GM23338 (cell line): ENCODE results near the gene CIB4. TPM values are rescaled to one million over a fixed set of nuclear protein-coding genes. Genes with fewer than 3 reads are reported as not detected.

Experiments
- ATAC-seq: fragments of 200-7000 bp; cut with Tn5 transposase; 3 replicates; pipeline ENCODE4 v1.9.1; 2020
- DNase-seq: peaks from one replicate; pipeline ENCODE4 v3.0.0-alpha.2; 2015; ENCODE audit warnings: low spot score
- H2AFZ ChIP-seq: fragments of 200-600 bp; sonication (generic); 2 replicates; pipeline ENCODE4 v1.8.0; 2016; ENCODE audit warnings: antibody characterized with exemption, mild to moderate bottlenecking, moderate library complexity
- H3F3A ChIP-seq: fragments of 200-600 bp; sonication (generic); replicated peaks from 2 replicates; pipeline ENCODE4 v1.8.0; 2017; ENCODE audit warnings: antibody characterized with exemption, mixed run types, low read depth
- H3K27ac ChIP-seq: fragments of 200-600 bp; sonication (generic); 2 replicates; pipeline ENCODE4 v1.6.1; 2016; ENCODE audit warnings: low read depth
- H3K27me3 ChIP-seq: fragments of 200-600 bp; sonication (generic); 2 replicates; pipeline ENCODE4 v1.8.0; 2016; ENCODE audit warnings: mild to moderate bottlenecking, mixed run types, moderate library complexity; ENCODE audit not compliant: insufficient read depth
- H3K36me3 ChIP-seq: fragments of 200-600 bp; sonication (generic); 2 replicates; pipeline ENCODE4 v1.8.0; 2016; ENCODE audit warnings: mild to moderate bottlenecking; ENCODE audit not compliant: insufficient read depth
- H3K4me1 ChIP-seq: fragments of 200-600 bp; sonication (generic); 2 replicates; pipeline ENCODE4 v1.8.0; 2016; ENCODE audit warnings: mild to moderate bottlenecking, moderate library complexity; ENCODE audit not compliant: insufficient read depth
- H3K4me2 ChIP-seq: fragments of 200-600 bp; sonication (generic); 2 replicates; pipeline ENCODE4 v1.7.1; 2017; ENCODE audit warnings: mixed run types
- H3K4me3 ChIP-seq: fragments of 200-600 bp; sonication (generic); 2 replicates; pipeline ENCODE4 v1.6.1; 2016; ENCODE audit warnings: mixed run types
- H3K79me2 ChIP-seq: fragments of 200-600 bp; sonication (generic); replicated peaks from 2 replicates; pipeline ENCODE4 v1.8.0; 2017; ENCODE audit warnings: mild to moderate bottlenecking; ENCODE audit not compliant: insufficient read depth
- H3K9me2 ChIP-seq: fragments of 200-600 bp; sonication (generic); 2 replicates; pipeline ENCODE4 v1.8.0; 2017; ENCODE audit not compliant: insufficient read depth
- H4K20me1 ChIP-seq: fragments of 200-600 bp; sonication (generic); replicated peaks from 2 replicates; pipeline ENCODE4 v1.8.0; 2017; ENCODE audit warnings: mild to moderate bottlenecking; ENCODE audit not compliant: insufficient read depth
- H3K27ac Mint-ChIP-seq: 2 replicates; pipeline ENCODE4 v1.8.0; 2020; ENCODE audit warnings: inconsistent platforms, mild to moderate bottlenecking, moderate library complexity, mixed read lengths
- H3K27me3 Mint-ChIP-seq: 3 replicates; pipeline ENCODE4 v1.8.0; 2022; ENCODE audit warnings: low read depth, mild to moderate bottlenecking, moderate library complexity, mixed read lengths, inconsistent platforms; ENCODE audit not compliant: insufficient read depth, poor library complexity
- H3K36me3 Mint-ChIP-seq: 3 replicates; pipeline ENCODE4 v1.8.0; 2021; ENCODE audit warnings: low read depth, mild to moderate bottlenecking, inconsistent platforms, moderate library complexity, mixed read lengths
- H3K4me1 Mint-ChIP-seq: 3 replicates; pipeline ENCODE4 v1.8.0; 2020; ENCODE audit warnings: mild to moderate bottlenecking, inconsistent platforms, mixed read lengths
- H3K4me3 Mint-ChIP-seq: 3 replicates; pipeline ENCODE4 v1.8.0; 2021; ENCODE audit warnings: moderate library complexity, mild to moderate bottlenecking, inconsistent platforms, mixed read lengths
- H3K9me3 Mint-ChIP-seq: 3 replicates; pipeline ENCODE4 v1.8.0; 2020; ENCODE audit warnings: moderate library complexity, mild to moderate bottlenecking, inconsistent platforms, mixed read lengths
- CREB1 ChIP-seq: fragments of 250-450 bp; sonication (Bioruptor Pico); IDR thresholded peaks from 2 replicates; pipeline ENCODE4 v1.5.0; 2020; ENCODE audit warnings: low read depth, mild to moderate bottlenecking, moderate library complexity
- CTCF ChIP-seq, 2 experiments: fragments of 200-600 bp in 1 of 2; sonication (generic) in 1 of 2; conservative IDR thresholded peaks; 2 replicates each; pipeline versions ENCODE4 v1.5.1 to v1.6.1; 2016 to 2017; ENCODE audit warnings: antibody characterized with exemption in 2 of 2, low read depth in 2 of 2, mild to moderate bottlenecking in 2 of 2, moderate library complexity in 1 of 2
- ETS1 ChIP-seq: IDR thresholded peaks from 2 replicates; pipeline ENCODE4 v1.6.1; 2016; ENCODE audit warnings: antibody characterized with exemption
- EZH2 ChIP-seq: fragments of 200-600 bp; sonication (generic); IDR thresholded peaks from one replicate; pipeline ENCODE4 v1.8.0; 2017; ENCODE audit warnings: antibody characterized with exemption, mild to moderate bottlenecking, low read depth; ENCODE audit not compliant: unreplicated experiment
- EZH2phosphoT487 ChIP-seq: fragments of 200-600 bp; sonication (generic); IDR thresholded peaks from one replicate; pipeline ENCODE4 v1.8.1; 2018; ENCODE audit warnings: antibody characterized with exemption; ENCODE audit not compliant: unreplicated experiment
- JUNB ChIP-seq: IDR thresholded peaks from one replicate; pipeline ENCODE4 v1.6.1; 2016; ENCODE audit warnings: antibody characterized with exemption; ENCODE audit not compliant: unreplicated experiment
- NANOG ChIP-seq: IDR thresholded peaks from 2 replicates; pipeline ENCODE4 v1.6.1; 2016; ENCODE audit warnings: antibody characterized with exemption, borderline replicate concordance
- POLR2AphosphoS5 ChIP-seq: IDR thresholded peaks from 2 replicates; pipeline ENCODE4 v1.6.1; 2016; ENCODE audit warnings: antibody characterized with exemption, low read depth
- STAT1 ChIP-seq: IDR thresholded peaks from one replicate; pipeline ENCODE4 v1.6.1; 2016; ENCODE audit warnings: antibody characterized with exemption; ENCODE audit not compliant: unreplicated experiment
- ZNF114 ChIP-seq: fragments of 250-450 bp; sonication (Bioruptor Pico); IDR thresholded peaks from 2 replicates; pipeline ENCODE4 v1.5.0; 2020; ENCODE audit warnings: mild to moderate bottlenecking, moderate library complexity
- polyA plus RNA-seq: library from polyadenylated mRNA; unstranded; fragments of >200 nt; fragmentation: Nextera tagmentation; extraction: Ambion mirVana; gene quantifications from 2 replicates; pipeline ENCODE4 v1.2.1, GENCODE V29; 2016
- total RNA-seq: library from RNA; depleted of rRNA; stranded (reverse); fragments of >200 nt; shearing (Covaris generic); gene quantifications from 2 replicates; pipeline ENCODE4 v1.2.3, GENCODE V29; 2014
- TF ChIP-seq, protein P1 (sequence below): IDR thresholded peaks from one replicate; pipeline ENCODE4 v1.6.1; 2018; ENCODE audit warnings: antibody characterized with exemption; ENCODE audit not compliant: unreplicated experiment

Gene CIB4
- total and polyA plus RNA-seq, 2 experiments from 2014 or later: not detected

DNA sequence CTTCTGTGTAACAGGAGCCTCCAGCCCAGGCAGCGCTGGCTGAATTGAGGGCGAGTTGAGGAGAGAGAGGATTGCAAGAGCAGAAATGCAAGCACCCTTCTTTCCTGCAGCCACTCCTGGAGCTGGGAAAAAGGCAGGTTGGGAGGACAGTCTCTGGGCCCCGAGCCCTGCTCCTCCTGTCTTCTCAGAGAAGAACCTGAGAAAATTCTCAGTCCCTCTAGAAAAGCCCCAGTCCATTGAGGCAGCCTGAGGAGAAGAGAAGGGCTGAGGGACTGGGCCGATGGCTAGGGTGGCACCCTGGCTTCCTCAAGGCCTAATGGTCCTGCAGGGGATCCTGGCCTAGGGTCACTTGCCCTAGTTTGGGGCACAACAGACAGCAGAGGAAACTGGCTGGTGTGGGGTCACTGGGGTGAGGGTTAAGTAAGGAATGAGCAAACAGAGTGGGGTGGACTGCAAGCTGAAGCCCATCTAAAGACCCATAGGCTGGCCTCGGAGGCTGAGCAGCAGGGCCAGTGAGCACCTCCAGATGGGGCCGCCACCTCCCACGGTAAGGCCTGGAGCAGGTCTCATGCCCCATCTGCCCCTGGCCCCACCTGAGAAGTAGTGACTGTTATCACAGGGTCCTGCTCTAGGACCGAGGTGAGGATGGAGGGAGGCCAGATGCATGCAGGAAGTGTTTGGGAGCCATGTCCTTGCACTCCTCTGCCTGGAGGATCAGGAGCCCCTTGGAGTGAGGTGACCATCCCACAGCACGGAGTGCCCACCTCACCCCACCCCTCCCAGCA, 12.4 kb downstream of the CIB4 start:
- peaks cover 9% of the 10 kb centered on the region for H3K4me1 Mint-ChIP-seq
- no peaks in the 10 kb centered on the region for H4K20me1 ChIP-seq
- no peak for DNase-seq
- TF ChIP-seq CTCF (conservative IDR thresholded peaks at IDR 0.05; ENCODE audit: low read depth in 2 of 2): peak in 1 of 2 experiments; percentile 25; a peak in 1 of 4 replicates
- TF ChIP-seq POLR2AphosphoS5: no peak
- no peak overlapping the region for H3K27ac ChIP-seq
- H3K27me3 ChIP-seq: no peaks in the 10 kb centered on the region
- no peak overlapping the region for H3K4me3 ChIP-seq
- peaks cover 14% of the 10 kb centered on the region for H3K27me3 Mint-ChIP-seq
- no peak overlapping the region for H3K4me3 Mint-ChIP-seq
- no peaks in the 10 kb centered on the region; the same call in 2 of the 3 replicates for H3K9me3 Mint-ChIP-seq
- no peaks in the 10 kb centered on the region for H3K79me2 ChIP-seq
- H3K27ac Mint-ChIP-seq: no peak overlapping the region
- no peak for ATAC-seq
- H3K4me1 ChIP-seq: no peaks in the 10 kb centered on the region
- no peaks in the 10 kb centered on the region for H3K9me2 ChIP-seq
- no peaks in the 10 kb centered on the region for H3F3A ChIP-seq
- H3K4me2 ChIP-seq: no peak overlapping the region
- H2AFZ ChIP-seq: no peak overlapping the region
- no peaks in the 10 kb centered on the region for H3K36me3 Mint-ChIP-seq
- no peaks in the 10 kb centered on the region for H3K36me3 ChIP-seq

GRCh38 chr2:26627350-26628105, 13.6 kb downstream of the CIB4 start:
- H3K27ac ChIP-seq: no peak overlapping the region

GRCh38 chr2:26626606-26627005, 14.6 kb downstream of the CIB4 start:
- Mint-ChIP-seq H3K27me3 (peaks cover 15% of the 10 kb centered on the region), H3K4me3 (no peak overlapping the region), H3K9me3 (no peaks in the 10 kb centered on the region; the same call in 2 of the 3 replicates), H3K27ac (no peak overlapping the region), H3K36me3 (no peaks in the 10 kb centered on the region), H3K4me1 (peaks cover 11% of the 10 kb centered on the region; the same call in 2 of the 3 replicates)
- Histone ChIP-seq H3K9me2 (no peaks in the 10 kb centered on the region), H3K4me1 (no peaks in the 10 kb centered on the region), H4K20me1 (no peaks in the 10 kb centered on the region), H3K27me3 (no peaks in the 10 kb centered on the region), H2AFZ (no peak overlapping the region), H3F3A (no peaks in the 10 kb centered on the region), H3K79me2 (no peaks in the 10 kb centered on the region), H3K36me3 (no peaks in the 10 kb centered on the region), H3K27ac (no peak overlapping the region), H3K4me2 (no peak overlapping the region), H3K4me3 (no peak overlapping the region)
- no peak for ATAC-seq
- no peak for DNase-seq
- TF ChIP-seq ZNF114 (CRISPR knock-in tag): no peak
- TF ChIP-seq JUNB: no peak
- no peak for TF ChIP-seq EZH2phosphoT487
- TF ChIP-seq, protein P1, sequence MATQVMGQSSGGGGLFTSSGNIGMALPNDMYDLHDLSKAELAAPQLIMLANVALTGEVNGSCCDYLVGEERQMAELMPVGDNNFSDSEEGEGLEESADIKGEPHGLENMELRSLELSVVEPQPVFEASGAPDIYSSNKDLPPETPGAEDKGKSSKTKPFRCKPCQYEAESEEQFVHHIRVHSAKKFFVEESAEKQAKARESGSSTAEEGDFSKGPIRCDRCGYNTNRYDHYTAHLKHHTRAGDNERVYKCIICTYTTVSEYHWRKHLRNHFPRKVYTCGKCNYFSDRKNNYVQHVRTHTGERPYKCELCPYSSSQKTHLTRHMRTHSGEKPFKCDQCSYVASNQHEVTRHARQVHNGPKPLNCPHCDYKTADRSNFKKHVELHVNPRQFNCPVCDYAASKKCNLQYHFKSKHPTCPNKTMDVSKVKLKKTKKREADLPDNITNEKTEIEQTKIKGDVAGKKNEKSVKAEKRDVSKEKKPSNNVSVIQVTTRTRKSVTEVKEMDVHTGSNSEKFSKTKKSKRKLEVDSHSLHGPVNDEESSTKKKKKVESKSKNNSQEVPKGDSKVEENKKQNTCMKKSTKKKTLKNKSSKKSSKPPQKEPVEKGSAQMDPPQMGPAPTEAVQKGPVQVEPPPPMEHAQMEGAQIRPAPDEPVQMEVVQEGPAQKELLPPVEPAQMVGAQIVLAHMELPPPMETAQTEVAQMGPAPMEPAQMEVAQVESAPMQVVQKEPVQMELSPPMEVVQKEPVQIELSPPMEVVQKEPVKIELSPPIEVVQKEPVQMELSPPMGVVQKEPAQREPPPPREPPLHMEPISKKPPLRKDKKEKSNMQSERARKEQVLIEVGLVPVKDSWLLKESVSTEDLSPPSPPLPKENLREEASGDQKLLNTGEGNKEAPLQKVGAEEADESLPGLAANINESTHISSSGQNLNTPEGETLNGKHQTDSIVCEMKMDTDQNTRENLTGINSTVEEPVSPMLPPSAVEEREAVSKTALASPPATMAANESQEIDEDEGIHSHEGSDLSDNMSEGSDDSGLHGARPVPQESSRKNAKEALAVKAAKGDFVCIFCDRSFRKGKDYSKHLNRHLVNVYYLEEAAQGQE: no peak
- no peak for TF ChIP-seq STAT1
- no peak for TF ChIP-seq EZH2
- no peak for TF ChIP-seq ETS1
- TF ChIP-seq CREB1 (CRISPR knock-in tag): no peak

More at GRCh38 chr2:26627350-26628105, 13.6 kb downstream of the CIB4 start:
- Mint-ChIP-seq H3K4me1 (peaks cover 11% of the 10 kb centered on the region; the same call in 2 of the 3 replicates), H3K4me3 (no peak overlapping the region), H3K9me3 (no peaks in the 10 kb centered on the region; the same call in 2 of the 3 replicates), H3K27me3 (peaks cover 15% of the 10 kb centered on the region), H3K36me3 (no peaks in the 10 kb centered on the region), H3K27ac (no peak overlapping the region)
- Histone ChIP-seq H4K20me1 (no peaks in the 10 kb centered on the region), H3K4me1 (no peaks in the 10 kb centered on the region), H3K4me3 (no peak overlapping the region), H3K9me2 (no peaks in the 10 kb centered on the region), H3K27me3 (no peaks in the 10 kb centered on the region), H3K36me3 (no peaks in the 10 kb centered on the region), H3K79me2 (no peaks in the 10 kb centered on the region), H3F3A (no peaks in the 10 kb centered on the region), H3K4me2 (no peak overlapping the region), H2AFZ (no peak overlapping the region)
- TF ChIP-seq POLR2AphosphoS5 (no peak), ZNF114 (CRISPR knock-in tag) (no peak), EZH2 (no peak), NANOG (no peak), EZH2phosphoT487 (no peak)
- ATAC-seq: no peak
- no peak for DNase-seq
